GM13977 (cell line): Measurements from ENCODE around the gene DNAJB9.

Source experiments
- DNase-seq: peaks from one replicate; pipeline ENCODE4 v3.0.0; 2012; ENCODE audit warnings: low spot score
- in situ Hi-C: fragments of 300-500 bp; cut with MboI; formaldehyde crosslinking; loops from one replicate; pipeline ENCODE4 v1.12.0; 2022; ENCODE audit warnings: low sequenced_read_pairs, low pct_unique_long_range_greater_than_20kb, mixed read lengths, inconsistent platforms; ENCODE audit not compliant: unreplicated experiment
- TF ChIP-seq, protein P1 (sequence below): IDR thresholded peaks from 2 replicates; pipeline ENCODE4 v1.5.1; 2012; ENCODE audit warnings: mild to moderate bottlenecking, control low read depth; ENCODE audit not compliant: insufficient read depth; ENCODE audit errors: extremely low read depth, missing control alignments

The DNAJB9 gene

DNA sequence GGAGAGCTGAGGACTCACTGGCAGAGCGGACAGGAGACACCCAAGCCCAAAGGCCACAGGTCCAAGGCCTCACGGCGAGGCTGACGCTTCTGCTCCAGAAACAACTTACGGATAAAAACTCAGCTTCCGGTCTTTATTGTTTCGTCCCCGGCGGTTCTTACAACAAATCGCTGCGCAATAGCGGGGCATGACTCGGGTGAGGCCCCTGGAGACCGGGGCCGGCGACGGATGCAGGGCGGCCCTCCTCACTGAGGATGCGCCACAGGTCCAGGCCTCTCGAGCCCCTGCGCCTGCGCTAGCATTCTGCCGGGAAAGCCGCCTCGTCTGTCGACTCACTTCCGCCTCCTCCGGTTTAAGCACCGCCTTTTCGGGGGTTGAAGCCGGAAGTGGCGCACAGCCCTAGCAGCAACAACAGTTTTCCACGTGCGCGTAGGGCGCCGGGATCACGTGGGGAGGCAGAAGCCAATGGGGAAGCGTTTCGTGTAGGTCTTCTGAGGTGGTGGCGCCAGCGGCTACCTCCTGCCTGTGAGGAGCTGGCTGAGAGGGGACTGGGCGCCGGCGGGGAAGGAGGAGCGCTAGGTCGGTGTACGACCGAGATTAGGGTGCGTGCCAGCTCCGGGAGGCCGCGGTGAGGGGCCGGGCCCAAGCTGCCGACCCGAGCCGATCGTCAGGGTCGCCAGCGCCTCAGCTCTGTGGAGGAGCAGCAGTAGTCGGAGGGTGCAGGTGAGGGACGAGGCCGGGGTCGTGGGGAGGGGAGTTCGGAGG lies at the start of gene DNAJB9, which contains the start of gene THAP5:
Gene DNAJB9, plus strand, starts transcription at position 494 of the 765 bp plus-strand sequence. CDS start 1,853 bp downstream, outside the sequence.
Gene THAP5, minus strand, starts transcription at position 326 of the 765 bp plus-strand sequence. Its CDS starts 137 bp downstream, at position 189.
- TF ChIP-seq, protein P1, sequence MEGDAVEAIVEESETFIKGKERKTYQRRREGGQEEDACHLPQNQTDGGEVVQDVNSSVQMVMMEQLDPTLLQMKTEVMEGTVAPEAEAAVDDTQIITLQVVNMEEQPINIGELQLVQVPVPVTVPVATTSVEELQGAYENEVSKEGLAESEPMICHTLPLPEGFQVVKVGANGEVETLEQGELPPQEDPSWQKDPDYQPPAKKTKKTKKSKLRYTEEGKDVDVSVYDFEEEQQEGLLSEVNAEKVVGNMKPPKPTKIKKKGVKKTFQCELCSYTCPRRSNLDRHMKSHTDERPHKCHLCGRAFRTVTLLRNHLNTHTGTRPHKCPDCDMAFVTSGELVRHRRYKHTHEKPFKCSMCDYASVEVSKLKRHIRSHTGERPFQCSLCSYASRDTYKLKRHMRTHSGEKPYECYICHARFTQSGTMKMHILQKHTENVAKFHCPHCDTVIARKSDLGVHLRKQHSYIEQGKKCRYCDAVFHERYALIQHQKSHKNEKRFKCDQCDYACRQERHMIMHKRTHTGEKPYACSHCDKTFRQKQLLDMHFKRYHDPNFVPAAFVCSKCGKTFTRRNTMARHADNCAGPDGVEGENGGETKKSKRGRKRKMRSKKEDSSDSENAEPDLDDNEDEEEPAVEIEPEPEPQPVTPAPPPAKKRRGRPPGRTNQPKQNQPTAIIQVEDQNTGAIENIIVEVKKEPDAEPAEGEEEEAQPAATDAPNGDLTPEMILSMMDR: no peak
- in situ Hi-C loops: no loop called here

DNA sequence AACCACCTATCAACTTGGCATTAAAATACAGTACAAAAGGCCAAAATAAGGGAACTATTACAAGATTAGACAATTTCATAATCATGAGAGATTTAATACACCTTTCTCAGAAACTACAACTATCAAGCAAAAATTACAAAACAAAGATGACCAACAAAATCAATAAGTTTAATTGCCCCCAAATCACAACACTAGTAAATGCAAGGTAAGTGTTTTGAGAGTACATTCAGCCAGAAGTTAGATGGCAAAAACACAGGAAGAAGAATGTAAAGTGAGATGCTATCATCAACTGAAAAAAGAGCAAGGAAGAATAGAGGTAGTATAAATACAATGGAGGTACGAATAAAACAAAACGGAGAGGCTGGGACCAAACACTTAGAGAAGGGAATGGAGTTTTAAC lies 46.9 kb upstream of the DNAJB9 start:
- DNase-seq: no peak
- in situ Hi-C loops: no loop called here
- TF ChIP-seq, protein P1: no peak

More for the DNA sequence above, at the start of gene DNAJB9, which contains the start of gene THAP5:
- DNase-seq: peak; percentile 94

DNA sequence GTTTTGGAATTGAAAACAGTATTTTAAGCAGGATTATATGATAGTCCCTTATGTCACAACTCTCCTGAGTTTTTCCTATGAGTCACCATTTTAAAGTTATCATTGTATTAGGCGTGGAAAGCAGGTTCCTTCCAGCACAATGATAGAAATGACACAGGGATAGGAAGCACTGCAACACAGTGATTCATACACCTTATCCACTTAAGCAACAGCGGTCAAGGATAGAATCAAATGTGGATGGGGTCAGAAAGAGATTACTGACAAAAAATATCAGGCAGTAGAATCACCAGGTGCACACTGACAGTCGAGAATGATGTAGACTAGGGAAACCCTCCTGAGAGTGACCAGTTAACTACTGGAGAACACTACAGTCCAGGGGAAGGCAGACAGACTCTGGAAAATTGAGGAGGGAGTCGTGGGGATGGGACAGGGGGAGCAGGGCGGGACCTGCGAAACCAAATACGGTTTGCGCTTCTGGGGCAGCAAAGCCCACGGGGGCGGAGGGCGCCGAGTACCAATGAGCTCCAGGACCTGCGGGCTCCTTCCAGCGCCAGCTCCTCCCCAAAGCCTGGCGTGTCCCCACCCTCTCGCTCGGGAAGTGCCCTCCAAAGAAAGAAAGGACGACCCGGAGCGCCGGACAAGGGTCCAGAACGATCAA lies 44.2 kb upstream of the DNAJB9 start:
- DNase-seq: peak; percentile 20
- TF ChIP-seq, protein P1: no peak
- in situ Hi-C loops: no loop called here

DNA sequence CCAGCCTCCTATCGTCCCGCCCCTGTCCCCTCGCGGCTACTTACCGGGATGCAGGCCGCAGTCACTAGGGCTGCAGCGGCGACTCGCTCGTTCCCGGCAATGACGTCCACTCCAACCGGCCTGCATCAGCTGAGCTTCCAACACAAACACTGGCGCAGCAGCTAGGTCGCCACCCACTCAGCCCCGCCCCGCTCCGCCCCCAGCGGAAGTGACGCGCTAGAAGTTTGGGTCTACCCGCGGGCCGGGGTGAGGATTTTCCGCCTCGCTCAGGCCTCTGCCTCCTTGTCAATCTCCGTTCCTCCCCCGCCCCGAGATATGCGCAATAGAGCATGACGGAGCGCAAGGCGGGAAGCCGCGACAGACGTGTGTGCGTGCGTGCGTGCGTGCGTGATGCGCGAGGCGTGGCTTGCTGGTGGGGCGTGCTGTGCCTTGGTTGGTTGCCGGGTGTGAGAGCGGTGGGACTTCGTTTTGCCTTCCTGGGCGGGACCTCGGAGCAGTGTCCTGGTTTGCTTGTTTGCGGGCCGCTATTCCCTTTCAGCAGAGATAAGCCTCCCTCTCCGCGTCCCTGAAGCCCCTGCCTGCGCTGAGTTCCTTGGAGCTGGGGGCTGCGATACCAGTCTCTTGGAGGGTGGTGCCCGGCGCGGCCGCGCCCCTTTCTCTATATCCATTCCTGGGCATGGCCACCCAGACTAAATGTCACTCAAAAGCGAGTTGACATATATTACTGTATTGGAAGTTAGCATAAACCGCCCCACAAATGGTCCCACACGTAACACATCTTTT lies 43.5 kb upstream of the DNAJB9 start, which contains the start of gene PNPLA8:
Gene PNPLA8, minus strand, starts transcription at position 151 of the 783 bp plus-strand sequence. CDS start 10,644 bp downstream, outside the sequence.
- TF ChIP-seq, protein P1: no peak
- in situ Hi-C loops: no loop called here
- peak; percentile 93 for DNase-seq

DNA sequence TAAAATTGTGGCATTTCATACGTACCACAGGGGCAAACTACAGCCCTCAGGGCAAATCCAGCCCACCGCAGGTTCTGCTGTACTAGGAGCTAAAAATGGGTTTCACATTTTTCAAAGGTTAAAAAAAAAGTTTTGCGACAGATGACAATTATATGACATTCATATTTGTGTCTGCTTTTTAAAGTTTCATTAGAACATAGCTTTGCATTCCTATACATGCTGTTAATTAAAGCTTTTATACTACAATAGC lies 43.0 kb upstream of the DNAJB9 start:
- in situ Hi-C loops: no loop called here
- DNase-seq: no peak
- TF ChIP-seq, protein P1: no peak

DNA sequence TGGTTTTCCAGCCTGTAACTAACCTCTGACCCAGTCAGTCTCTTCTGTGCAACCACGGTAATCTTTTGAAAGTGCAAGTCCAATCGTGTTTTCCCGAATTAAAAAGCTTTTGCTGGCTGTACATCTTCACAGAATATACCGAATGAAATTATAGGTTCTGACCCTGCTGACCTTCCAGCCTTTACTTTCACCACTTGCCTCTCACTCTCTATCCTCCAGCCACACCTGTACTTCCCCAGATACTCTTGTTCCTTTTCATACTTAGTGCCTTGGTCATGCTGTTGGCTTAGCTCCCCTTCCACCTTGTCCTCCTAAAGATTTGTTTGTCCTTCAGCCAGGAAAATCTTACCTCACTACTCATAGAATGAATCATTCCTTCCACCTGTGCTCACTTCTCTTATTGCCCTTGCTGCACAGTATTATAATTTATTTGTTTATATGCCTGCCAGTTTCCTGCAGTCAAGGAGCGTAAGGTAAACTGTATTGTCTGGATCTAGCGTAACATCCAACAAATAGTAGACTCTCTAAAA lies 41.4 kb upstream of the DNAJB9 start:
- DNase-seq: no peak
- TF ChIP-seq, protein P1: no peak
- in situ Hi-C loops: no loop called here
